ENCODE data around the gene UQCRHL. TPM values are rescaled to one million over a fixed set of nuclear protein-coding genes. Genes with fewer than 3 reads are reported as not detected.
"Not testable (repeated sequence)": the region's sequence is repeated elsewhere in the genome, so short reads cannot be mapped to it uniquely, and the experiment has no call there.

UQCRHL gene
- total and polyA plus RNA-seq, 8 donors = 1.2 to 3.2 (median 2.2) TPM

- no peak for TF ChIP-seq CTCF (IDR thresholded peaks at IDR 0.05)
- DNase-seq = peak in 1 of 4 donors; percentile 67
- Histone ChIP-seq H3K27ac (peak overlapping the region; percentile 97 to 100), H3K4me3 (peak overlapping the region; percentile 65 to 75), H3K4me1 (peaks cover 11 to 34% of the 10 kb centered on the region in 2 donors), H3K36me3 (no peaks in the 10 kb centered on the region), H3K9me3 (no peaks in the 10 kb centered on the region), H3K27me3 (no peaks in the 10 kb centered on the region)
- intact Hi-C loops (cut with DNase I) = no loop called here
- ATAC-seq = peak; percentile 19
These were observed 27.8 kb upstream of the UQCRHL start for GRCh38 chr1:15835205-15835740.

GRCh38 chr1:15834406-15835204 is 27.2 kb upstream of the UQCRHL start:
- Histone ChIP-seq H3K4me1 (peaks cover 11 to 41% of the 10 kb centered on the region in 2 donors), H3K9me3 (no peaks in the 10 kb centered on the region), H3K27ac (peak overlapping the region; percentile 97 to 100), H3K4me3 (peak overlapping the region; percentile 65 to 75), H3K36me3 (no peaks in the 10 kb centered on the region), H3K27me3 (no peaks in the 10 kb centered on the region)
- no peak for TF ChIP-seq CTCF (IDR thresholded peaks at IDR 0.05)
- DNase-seq (peak; percentile 90 to 97 (median 92)), ATAC-seq (peak; percentile 76)
- intact Hi-C loops (cut with DNase I) = no loop called here

GRCh38 chr1:15833842-15834405 is 26.5 kb upstream of the UQCRHL start:
- no peak for ATAC-seq
- no peak for TF ChIP-seq CTCF (IDR thresholded peaks at IDR 0.05)
- no peaks in the 10 kb centered on the region for H3K36me3 ChIP-seq
- no peaks in the 10 kb centered on the region for H3K9me3 ChIP-seq
- peak overlapping the region; percentile 65 to 75 for H3K4me3 ChIP-seq
- no peaks in the 10 kb centered on the region for H3K27me3 ChIP-seq
- peak overlapping the region; percentile 97 to 100 for H3K27ac ChIP-seq
- peaks cover 11 to 48% of the 10 kb centered on the region in 2 donors for H3K4me1 ChIP-seq
- DNase-seq = no peak
- intact Hi-C loops (cut with DNase I) = no loop called here

- no peaks in the 10 kb centered on the region for H3K27me3 ChIP-seq
- H3K36me3 ChIP-seq = no peaks in the 10 kb centered on the region
- H3K9me3 ChIP-seq = no peaks in the 10 kb centered on the region
- peaks cover 11 to 49% of the 10 kb centered on the region in 2 donors for H3K4me1 ChIP-seq
- DNase-seq = peak in 3 of 4 donors; percentile 40 to 81 (median 74)
- H3K27ac ChIP-seq = peak overlapping the region; percentile 97 to 100
- intact Hi-C loops (cut with DNase I) = no loop called here
- peak; percentile 3 for ATAC-seq
- TF ChIP-seq CTCF (IDR thresholded peaks at IDR 0.05) = no peak
- H3K4me3 ChIP-seq = peak overlapping the region; percentile 65 to 75
These were observed 25.7 kb upstream of the UQCRHL start for GRCh38 chr1:15833069-15833679.

- Histone ChIP-seq H3K4me1 (peaks cover 6 to 42% of the 10 kb centered on the region in 2 donors), H3K36me3 (no peaks in the 10 kb centered on the region), H3K27ac (peak overlapping the region in 1 of 2 donors; percentile 86), H3K9me3 (no peaks in the 10 kb centered on the region), H3K4me3 (peak overlapping the region in 1 of 2 donors; percentile 17), H3K27me3 (no peaks in the 10 kb centered on the region)
- intact Hi-C loops (cut with DNase I) = no loop called here
- no peak for TF ChIP-seq CTCF (IDR thresholded peaks at IDR 0.05)
- DNase-seq = no peak
- no peak for ATAC-seq
These were observed 22.8 kb upstream of the UQCRHL start for GRCh38 chr1:15830258-15830657.

- ATAC-seq; H3K27me3 ChIP-seq; intact Hi-C loops (cut with DNase I); H3K36me3 ChIP-seq; H3K4me3 ChIP-seq; H3K9me3 ChIP-seq; DNase-seq: not testable (repeated sequence)
- Histone ChIP-seq H3K4me1 (peaks cover 6 to 42% of the 10 kb centered on the region in 2 donors), H3K27ac (peak overlapping the region in 1 of 2 donors; percentile 86)
These were observed 21.5 kb upstream of the UQCRHL start for GRCh38 chr1:15828931-15829330.

GRCh38 chr1:15827567-15827966 is 20.1 kb upstream of the UQCRHL start:
- H3K9me3 ChIP-seq; H3K4me3 ChIP-seq; DNase-seq; ATAC-seq; H3K27ac ChIP-seq; intact Hi-C loops (cut with DNase I); H3K36me3 ChIP-seq; H3K27me3 ChIP-seq: not testable (repeated sequence)
- peaks cover 0 to 29% of the 10 kb centered on the region in 2 donors for H3K4me1 ChIP-seq
